HL-60 (cell line): ENCODE results near the gene PTK7.

Experiments used
- GABPA ChIP-seq: IDR thresholded peaks from 2 replicates; pipeline ENCODE4 v1.6.1; 2012; ENCODE audit warnings: low read depth
- POLR2AphosphoS5 ChIP-seq: IDR thresholded peaks from 2 replicates; pipeline ENCODE4 v1.6.1; 2012; ENCODE audit warnings: low read depth
- SPI1 ChIP-seq: IDR thresholded peaks from 2 replicates; pipeline ENCODE4 v1.6.1; 2012; ENCODE audit warnings: low read depth, mild to moderate bottlenecking, borderline replicate concordance
- TF ChIP-seq, protein P1 (sequence below): IDR thresholded peaks from 2 replicates; pipeline ENCODE4 v1.6.1; 2012; ENCODE audit warnings: low read depth; ENCODE audit not compliant: insufficient replicate concordance
- TF ChIP-seq, protein P2 (sequence below): IDR thresholded peaks from one replicate; pipeline ENCODE4 v1.5.1; 2011; ENCODE audit warnings: low read length, control low read depth, inconsistent platforms; ENCODE audit not compliant: insufficient read depth

DNA sequence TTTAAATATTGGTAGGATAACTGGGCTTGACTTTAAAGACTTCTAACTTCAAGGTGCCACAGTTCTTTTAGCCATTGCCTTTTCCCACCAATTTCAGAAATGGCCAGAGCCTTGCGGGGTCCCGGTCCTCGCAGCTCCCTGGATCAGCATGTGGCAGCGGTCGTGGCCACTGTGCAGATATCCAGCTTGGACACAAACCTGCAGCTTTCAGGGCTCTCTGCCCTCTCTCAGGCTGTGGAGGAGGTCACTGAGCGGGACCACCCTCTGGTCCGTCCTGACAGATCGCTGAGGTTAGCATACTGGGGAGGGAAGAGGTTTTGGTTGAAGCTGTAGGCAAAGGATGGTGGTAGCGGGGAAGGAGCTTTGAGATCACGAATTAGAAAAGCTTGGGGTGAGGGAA lies 112.3 kb downstream of the PTK7 start:
- TF ChIP-seq, protein P1, sequence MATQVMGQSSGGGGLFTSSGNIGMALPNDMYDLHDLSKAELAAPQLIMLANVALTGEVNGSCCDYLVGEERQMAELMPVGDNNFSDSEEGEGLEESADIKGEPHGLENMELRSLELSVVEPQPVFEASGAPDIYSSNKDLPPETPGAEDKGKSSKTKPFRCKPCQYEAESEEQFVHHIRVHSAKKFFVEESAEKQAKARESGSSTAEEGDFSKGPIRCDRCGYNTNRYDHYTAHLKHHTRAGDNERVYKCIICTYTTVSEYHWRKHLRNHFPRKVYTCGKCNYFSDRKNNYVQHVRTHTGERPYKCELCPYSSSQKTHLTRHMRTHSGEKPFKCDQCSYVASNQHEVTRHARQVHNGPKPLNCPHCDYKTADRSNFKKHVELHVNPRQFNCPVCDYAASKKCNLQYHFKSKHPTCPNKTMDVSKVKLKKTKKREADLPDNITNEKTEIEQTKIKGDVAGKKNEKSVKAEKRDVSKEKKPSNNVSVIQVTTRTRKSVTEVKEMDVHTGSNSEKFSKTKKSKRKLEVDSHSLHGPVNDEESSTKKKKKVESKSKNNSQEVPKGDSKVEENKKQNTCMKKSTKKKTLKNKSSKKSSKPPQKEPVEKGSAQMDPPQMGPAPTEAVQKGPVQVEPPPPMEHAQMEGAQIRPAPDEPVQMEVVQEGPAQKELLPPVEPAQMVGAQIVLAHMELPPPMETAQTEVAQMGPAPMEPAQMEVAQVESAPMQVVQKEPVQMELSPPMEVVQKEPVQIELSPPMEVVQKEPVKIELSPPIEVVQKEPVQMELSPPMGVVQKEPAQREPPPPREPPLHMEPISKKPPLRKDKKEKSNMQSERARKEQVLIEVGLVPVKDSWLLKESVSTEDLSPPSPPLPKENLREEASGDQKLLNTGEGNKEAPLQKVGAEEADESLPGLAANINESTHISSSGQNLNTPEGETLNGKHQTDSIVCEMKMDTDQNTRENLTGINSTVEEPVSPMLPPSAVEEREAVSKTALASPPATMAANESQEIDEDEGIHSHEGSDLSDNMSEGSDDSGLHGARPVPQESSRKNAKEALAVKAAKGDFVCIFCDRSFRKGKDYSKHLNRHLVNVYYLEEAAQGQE: no peak
- TF ChIP-seq SPI1 (no peak), POLR2AphosphoS5 (no peak), GABPA (no peak)
- TF ChIP-seq, protein P2, sequence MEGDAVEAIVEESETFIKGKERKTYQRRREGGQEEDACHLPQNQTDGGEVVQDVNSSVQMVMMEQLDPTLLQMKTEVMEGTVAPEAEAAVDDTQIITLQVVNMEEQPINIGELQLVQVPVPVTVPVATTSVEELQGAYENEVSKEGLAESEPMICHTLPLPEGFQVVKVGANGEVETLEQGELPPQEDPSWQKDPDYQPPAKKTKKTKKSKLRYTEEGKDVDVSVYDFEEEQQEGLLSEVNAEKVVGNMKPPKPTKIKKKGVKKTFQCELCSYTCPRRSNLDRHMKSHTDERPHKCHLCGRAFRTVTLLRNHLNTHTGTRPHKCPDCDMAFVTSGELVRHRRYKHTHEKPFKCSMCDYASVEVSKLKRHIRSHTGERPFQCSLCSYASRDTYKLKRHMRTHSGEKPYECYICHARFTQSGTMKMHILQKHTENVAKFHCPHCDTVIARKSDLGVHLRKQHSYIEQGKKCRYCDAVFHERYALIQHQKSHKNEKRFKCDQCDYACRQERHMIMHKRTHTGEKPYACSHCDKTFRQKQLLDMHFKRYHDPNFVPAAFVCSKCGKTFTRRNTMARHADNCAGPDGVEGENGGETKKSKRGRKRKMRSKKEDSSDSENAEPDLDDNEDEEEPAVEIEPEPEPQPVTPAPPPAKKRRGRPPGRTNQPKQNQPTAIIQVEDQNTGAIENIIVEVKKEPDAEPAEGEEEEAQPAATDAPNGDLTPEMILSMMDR: no peak
